Measurements from ENCODE around the gene TMF1.
A peak's percentile ranks its signal among the peaks of the same experiment; 100 is the strongest.

The TMF1 gene

DNA sequence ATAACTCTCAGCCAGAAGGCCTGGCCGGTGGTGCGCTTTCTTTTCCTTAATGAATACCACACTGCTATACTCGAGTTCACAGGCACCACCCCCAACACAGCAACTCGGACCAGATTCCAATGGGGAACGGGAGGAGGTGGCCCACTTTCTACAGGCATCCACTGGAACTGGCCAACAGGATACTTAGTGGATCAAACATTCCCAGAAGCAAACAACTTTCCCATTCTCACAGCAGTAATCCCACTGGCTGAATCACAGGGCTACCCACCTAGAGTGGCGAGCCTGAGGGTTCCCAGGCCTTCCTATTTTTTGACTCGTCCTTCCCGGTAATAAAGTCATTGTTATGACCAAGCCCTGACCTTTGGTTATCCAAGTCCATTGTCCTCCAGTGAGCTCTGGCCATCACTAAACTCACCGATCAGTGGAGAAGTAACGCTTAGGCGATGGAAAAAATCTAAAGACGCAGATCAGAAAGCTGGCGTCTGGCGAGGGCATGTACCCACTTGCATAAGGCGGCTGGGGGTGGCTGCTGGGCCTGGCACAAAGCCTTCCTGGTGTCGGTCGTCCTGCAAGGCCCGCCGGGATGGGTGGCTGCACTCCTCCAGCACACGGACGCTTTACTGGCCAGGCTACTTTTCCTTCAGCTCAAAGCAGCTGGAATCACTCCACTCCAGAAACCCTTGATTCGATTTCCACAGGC lies 39.9 kb downstream of the TMF1 start:
- no peak for DNase-seq

DNA sequence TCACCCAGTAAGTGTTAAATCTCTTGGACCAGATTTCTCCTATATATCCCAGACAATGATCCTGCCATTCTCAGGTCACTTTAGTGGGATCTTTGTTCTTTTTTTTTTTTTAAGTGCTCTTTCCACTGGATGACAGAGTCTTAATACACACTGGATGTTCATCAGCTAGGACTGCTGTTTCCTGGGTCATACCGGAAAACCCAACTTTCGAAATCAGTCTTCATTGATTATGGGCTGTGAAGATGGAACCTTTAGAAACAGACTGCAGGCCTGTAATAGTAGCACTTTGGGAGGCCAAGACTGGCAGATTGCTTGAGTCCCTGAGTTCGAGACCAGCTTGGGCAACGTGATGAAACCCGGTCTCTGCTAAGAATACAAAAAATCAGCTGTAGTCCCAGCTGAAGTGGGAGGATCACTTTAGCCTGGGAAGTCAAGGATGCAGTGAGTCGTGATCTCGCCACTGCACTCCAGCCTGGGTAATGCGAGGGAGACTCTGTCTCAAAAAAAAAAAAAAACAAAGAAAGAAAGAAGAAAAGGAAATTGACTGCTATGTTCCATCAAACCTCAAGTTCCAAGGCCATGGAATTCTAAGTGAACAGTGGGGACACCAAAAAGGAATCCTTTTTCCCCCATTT lies 40.9 kb downstream of the TMF1 start:
- DNase-seq = no peak

DNA sequence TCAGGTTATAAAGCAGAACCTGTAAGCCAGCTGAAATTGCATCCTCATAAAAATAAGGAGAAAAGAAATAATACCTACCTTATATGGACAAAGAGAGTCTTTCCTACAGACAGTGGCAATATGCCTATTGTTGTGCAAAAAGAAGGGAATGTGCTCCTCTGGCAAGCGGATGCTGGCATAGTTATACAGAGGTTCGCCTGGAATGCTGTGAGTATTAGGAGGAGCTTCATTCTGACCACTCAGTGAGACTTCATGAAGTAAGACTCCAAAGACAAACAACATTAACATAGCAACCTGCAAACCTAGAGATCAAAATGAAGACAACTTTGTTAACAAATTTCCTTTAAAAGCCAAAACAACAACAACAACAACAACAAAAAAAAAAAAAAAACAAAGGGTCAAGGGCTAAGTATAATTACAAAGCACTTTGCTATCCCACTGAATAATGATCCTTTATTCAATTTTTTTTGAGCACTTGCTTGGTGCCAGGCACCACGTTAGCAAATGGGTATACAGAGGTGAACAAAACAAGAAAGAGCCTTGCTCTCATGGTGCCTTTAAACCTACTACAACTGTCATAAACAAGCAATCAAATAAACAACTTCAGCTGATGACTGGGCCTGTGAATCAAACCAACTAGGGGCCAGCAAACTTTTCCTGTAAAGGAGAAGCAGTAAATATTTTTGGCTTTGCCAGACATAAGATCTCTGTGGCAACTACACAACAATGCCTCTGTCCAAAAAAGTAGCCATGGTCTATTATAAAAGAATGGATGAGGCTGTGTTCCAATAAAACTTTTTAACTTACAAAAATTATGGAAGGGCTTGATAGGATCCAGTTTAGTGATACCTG lies 42.3 kb downstream of the TMF1 start:
- no peak for DNase-seq

DNA sequence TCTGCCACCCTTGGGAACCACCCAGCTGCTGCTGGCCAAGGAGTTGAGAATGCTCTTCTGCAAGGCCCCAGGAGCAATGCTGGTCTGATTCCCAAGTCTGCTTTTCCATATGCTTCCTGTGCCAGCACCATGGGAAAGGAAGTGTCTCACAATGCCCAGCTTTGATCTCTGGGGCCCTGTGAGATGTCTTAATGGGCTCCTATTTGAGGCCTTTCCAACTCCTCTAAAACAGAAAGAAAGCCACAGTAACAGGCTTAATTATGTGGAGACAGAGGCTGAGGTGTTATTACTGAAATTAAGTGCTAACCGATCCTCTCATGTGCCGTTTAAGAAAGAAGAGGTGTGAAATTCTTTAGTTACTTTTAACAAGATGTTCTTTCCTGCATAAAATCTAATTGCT lies 43.2 kb downstream of the TMF1 start:
- no peak for DNase-seq

DNA sequence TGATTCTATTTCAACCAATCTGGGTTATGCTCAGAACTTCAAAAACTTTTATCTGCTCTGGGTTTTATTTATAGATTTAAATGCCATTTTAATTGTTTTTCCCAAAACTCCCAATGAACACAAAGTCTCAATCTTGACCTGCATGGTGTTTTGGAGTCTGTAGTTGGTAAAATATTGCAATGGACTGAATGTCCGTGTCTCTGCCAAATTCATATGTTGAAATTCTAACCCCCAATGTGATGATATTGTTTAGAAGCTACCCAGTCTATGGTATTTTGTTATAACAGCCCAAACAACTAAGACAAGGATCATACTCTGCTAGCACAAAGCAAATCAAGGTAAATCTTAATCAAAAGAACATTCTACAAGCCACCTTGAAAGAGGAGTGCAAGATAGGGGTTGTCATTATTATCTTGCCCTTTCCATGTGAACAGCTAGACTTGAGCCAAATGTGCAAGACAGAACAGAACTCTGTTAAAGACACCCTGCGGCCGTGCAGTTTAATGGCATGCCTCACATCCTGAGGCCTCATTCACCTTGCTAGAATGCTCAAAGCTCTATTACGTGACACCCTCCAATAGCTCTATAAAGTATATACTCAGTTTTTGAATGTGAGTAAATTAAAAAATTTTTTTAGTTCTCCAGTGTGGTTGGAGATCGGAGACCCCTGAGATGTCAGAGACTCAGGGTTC lies 46.2 kb downstream of the TMF1 start:
- DNase-seq = no peak

DNA sequence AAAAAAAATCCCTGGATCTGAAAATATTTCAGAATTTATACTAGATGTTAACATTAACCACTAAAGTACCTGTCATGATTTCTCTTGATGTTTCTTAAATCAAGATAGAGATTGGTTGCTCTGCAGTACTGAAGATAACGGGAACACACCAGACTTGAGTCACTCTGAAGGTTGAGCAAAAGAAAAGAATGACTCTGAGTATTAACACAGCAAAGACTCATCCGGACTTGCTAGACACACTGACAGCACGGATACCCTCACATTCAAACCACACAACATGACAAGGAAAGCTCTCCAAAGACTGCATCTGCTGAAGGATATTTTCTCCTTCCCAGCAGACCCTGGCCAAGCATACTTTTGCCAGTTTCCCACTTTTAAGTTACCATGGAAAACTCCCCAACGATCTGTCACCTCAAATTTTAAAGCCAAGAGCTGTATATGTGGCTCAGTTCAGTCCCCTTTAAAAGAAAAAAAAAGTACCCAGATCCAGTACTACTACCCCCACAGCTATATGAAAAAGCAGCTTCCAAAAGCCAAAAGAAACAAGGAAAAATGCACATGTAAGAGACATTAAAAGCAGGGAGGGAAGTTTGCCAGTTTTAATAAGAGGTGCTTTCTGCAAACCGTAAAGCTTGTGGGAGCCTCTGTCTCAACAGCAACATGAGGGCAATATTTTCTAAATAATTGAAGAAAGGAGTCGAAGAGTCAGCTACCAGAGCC lies 46.9 kb downstream of the TMF1 start:
- no peak for DNase-seq

DNA sequence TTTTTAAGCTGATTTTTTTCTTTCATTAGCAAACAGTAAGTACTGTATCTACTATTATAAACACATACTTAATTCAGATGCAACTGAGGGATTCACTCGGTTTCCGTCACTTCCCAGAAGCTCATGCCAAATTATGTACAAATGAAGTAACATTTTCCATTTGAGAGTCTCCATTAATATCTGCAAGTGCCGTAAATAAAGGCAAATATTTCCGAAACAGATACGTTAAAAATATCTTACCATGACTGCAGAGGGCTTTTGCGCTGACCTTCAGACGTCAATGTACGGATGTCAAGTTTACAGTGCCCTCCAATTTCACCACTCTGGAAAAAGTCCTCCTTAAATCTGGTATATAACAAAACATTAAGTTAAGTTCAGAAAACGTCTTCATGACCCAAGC lies 48.0 kb downstream of the TMF1 start:
- DNase-seq = no peak

DNA sequence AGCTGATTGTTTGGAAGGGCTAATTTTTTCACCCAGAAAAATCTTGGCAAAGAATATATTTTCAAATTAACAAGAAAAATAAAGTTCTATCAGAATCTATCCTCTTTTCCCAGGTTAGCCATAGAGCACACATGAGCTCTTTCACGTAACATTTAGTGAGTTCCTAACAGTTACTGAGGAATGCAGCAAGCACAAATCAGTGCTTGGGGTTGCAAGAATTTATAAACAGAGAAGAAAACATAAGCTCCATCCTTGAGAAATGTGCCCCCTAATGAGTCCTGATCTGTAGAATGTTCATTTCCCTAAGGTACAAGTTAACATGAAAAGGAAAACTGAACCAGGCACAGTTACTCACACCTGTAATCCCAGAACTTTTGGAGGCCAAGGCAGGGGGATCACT lies 52.5 kb downstream of the TMF1 start:
- DNase-seq = no peak

DNA sequence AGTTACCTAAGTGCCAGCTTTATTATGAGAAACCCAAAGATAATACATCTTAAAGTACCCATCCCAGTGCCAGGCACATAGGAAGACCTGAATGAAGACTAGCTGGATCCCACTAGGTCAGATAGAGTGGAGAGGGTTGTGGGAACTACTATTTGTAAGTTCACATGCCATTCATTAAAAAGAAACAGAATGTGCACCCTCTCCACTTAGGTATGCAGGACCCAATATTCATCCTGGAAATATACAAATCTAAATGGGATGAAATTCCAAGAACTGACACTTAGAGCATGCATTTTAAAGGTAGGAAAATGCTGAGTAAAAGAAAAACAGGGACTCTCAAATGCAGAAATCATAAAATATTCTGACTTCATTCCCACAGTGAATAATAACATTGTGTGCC lies 53.0 kb downstream of the TMF1 start:
- DNase-seq = no peak

DNA sequence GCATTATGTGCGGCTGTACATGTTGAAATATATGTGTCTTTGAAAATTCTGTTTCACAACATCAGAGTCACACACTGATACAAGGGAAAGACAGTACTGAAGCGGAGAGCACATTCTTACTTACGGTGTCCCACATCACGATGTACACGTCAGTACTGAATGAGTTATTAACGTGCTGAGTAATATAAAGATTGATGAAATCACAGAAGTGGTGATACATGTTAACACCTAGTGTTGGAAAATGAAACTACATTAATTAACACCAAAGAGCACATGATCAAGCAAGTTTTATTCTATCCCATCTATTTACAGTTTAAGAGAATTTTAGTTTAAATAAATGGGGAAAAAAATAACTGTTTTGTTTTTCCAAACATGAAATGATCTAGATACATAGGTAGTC lies 54.2 kb downstream of the TMF1 start:
- DNase-seq = no peak

DNA sequence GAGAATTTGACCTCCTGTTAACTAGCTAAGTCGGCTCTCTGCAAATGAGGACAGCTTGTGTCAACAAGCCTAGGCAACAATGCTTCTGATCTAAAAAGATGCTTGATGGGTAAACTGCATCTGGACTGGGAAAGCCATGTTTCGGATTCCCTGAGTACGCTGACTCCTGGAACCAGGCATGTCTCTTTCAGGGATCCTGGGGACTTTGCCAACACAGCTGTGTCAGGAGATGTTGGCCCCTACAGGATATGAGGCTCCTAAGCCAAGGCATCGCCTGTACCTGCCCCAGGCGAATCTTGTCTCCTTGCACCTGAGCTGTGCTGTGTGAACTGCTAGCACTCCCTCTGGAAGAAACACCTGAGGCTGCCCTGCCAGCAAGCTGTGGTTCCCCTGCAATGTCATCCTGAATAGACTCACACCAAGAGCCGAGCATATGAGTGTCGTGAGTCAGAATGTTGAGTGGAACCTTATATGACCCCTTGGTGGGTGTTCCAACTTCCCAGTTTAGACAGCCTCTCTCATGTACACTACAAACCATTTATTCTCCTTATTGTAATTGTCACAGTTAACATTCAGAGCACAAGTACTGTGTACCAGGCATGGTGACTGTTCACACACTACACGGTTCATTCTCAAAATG lies 55.7 kb downstream of the TMF1 start:
- no peak for DNase-seq

DNA sequence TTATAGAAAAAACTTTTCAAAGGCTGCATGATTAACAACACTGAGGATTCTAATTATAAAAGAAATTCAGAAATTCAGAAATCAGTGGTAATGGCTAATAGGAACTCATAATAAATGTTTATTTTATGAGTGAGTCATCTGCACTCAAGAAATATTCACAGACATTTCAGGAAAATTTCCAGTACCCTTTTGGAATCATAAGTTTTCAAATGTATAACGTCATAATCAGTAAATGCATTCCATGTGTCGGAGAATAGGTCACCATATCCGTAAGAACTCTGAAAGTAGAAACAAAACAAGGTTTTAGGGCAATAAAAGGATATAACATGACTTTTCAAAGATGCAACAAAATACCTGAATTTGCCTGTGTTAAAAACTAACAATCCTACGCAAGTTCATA lies 63.4 kb downstream of the TMF1 start:
- no peak for DNase-seq

DNA sequence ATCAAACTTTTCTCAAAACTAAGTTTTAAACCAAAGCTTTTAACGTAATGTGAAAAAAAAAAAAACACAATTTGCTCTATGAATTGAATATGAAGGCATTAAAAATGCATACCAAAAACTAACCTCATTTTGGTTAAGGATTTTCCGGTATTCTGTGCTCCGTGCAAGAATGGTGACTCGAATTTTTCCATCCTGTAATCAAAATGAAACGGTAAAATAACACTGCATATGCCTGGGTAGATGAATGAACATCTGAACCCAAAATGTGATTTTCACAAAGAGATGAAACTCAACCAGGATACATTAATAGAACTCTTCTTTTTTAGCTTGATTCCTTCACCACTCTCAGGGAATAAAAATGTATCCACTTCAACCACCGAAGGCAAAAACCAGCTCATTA lies 64.8 kb downstream of the TMF1 start:
- no peak for DNase-seq

DNA sequence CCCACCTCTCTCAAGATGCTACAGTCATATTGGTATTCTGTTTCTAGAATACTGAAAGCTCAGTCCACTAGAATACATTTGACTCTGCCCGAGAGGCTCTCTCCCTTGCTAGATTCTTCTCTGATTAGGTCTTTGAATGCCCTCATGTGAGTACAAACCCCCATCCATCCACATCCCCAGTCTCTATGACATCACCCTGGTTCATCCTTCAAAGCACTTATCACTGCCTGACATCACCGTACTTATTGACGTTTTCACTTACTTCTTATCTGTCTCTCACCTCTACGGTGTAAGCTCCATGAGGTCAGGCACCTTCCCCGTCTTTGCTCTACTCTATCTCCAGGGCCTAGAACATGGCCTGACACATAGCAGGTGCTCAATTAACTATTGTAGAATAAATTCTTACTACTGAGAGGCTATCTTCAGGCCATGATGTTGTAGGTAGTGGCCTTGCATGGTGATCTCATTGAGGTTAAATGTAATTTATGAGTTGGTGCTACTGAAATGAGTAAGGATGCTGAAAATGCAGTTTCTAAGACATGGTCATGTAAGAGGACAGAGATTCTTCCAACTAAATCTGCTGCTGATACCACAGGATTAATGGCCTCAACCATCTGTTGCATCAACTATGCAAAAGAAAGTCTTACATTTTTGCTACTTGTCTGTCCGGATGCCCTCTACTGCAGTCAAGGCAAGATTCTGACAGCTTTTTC lies 65.5 kb downstream of the TMF1 start:
- no peak for DNase-seq

DNA sequence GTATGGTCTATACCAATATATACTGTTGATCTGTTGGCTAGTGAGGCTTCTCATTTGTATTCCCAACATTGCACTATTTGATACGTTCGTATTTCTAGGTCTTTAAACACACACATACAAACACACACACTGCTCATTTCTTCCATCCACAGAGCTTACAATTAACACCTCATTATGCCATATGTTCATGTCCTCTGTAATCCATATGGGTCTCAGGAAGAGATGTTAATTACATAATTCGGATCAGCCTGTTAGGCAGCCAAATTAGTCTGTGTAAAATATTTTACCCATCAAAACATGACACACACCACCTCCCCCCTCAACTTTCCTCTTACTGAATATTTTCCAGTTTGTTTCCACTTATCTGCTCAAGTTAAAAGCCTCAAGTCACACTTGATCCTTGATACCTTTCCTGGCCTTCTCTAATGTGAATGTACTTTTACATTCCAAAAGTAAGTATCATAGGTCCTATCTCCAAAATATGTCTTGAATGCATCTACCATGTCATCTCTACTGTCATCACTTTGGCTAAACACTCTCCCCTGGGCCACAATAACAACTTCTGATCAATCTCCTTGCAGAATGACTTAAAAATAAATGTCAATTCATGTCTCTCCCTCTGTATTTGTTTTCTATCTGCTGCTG lies 66.9 kb downstream of the TMF1 start:
- DNase-seq = no peak

DNA sequence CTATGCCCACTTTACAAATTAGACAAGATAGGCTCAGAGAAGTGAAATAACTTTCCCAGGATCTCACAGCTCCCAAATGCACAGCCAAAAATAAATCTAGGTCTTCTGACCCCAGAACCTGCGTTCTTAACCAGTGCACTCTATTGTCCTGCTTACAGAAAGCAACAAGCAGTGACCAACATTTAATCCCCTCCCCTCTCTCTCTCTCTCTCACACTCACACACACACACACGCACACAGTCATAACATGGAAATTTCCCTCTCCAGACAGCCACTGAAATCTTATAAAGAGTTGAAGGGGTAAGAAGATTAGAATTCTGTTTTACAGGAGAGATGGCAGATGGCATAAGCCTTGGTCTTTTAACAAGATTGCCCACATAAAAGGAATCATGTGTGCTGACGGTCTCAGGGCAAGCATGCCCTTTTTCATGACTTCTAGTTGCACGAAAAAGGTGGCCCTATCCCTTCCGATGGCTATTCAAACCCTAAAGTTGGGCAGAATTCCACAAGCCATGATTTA lies 68.1 kb downstream of the TMF1 start:
- no peak for DNase-seq

DNA sequence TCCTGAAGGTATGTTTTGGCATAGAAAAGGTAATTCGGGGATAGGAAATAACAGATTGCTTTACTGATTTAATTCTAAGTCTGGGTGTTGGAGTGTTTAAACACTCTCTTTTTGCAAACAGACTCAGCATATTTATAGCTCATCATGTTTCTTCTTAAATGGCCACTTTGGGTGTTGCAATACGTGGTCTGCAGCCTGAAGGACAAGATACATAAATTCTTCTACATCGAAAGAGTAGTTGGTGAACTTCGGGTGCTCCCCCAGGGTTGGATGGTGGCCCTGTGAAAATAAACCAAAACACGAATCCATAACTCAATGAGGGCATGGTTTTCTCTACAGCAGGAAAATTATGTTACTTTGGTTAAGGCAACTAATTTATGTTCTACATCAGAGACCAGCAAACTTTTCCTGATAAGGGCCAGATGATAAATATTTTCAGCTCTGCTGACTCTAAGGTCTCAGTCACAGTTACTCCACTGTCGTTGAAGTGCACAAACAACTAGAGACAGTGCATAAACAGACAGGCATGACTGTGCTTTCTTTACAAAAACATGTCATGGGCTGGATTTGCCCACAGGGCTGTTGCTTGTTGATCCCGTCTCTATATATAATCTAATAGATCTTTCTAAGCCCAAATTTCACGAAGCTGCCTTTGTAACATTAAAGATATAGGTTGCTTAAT lies 74.5 kb downstream of the TMF1 start:
- no peak for DNase-seq

DNA sequence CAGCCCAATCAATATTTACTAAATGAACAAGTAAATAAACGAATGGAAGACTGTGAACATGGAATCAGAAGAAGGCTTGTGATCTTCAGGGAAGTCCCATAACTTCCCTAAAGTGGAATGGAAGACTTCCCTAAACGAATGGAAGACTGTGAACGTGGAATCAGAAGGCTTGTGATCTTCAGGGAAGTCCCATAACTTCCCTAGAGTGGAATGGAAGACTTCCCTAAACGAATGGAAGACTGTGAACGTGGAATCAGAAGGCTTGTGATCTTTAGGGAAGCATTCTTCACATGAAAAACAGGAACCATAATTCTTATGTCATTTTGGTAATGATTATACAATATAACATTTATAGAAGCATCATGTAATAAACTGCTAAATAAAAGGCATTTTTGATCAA lies 77.4 kb downstream of the TMF1 start:
- no peak for DNase-seq

DNA sequence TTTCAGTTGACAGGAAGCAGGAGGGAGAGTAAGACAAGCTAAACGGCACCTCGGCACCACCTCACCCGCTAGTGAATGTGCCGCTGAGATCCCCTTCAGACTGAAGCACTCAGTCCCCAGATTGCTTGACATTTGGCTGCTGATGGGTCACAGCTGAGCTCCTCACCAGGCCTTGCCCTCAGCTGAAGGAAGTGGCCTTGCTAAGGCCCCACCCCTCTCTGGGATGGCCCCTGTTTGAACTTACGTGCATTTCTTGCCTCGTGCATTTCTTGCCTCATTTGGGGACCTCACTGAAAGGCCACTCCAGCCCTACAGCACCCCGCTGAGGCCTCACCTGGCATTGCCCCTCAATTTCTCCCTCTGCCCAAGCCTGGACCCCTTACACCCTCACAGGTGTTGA lies 78.5 kb downstream of the TMF1 start:
- no peak for DNase-seq

DNA sequence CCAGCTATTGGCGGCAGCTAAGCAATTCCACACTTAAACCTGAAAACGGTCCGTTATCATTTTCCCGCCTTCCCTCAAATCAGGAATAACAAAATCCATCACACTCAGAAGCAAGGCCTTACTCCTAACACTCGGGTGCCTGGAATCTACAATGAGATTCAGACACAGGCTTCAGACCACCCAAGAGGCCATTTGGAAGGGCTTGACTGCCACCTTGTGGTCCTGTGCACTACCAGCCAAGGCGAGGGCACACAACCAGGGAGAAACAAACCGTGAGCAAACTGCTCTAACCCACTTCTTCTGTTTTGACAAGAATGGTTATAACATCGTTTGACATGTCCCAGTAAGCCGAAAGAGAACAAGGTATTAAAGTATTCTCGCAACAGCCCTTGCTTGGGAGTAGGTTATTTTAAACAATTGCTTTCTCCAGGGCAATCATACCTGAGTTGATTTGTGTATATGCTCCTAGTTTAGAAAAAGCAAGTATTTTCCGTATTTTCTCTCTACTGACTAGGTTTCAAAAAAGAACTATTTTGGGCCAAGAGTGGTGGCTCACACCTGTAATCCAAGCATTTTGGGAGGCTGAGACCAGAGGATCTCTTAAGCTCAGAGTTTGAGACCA lies 79.7 kb downstream of the TMF1 start:
- peak; percentile 72 for DNase-seq

Measured in OCI-M1 (cell line).